Measurements from ENCODE around the gene ARHGEF1.

The ARHGEF1 gene

DNA sequence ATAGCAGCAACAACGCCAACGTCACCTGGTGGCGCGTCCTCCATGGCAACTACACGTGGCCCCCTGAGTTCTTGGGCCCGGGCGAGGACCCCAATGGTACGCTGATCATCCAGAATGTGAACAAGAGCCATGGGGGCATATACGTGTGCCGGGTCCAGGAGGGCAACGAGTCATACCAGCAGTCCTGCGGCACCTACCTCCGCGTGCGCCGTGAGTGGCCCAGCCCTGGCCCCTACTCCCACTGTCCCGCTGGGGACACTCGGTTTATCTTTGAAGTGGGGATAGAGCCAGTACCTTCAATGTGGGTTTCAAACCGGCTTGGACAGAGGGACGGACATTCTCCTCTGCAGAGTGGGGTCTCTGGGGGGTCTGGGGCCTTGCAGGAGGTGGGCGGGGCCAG, 3.9 kb upstream of the ARHGEF1 start:
- Histone ChIP-seq H3K9me3 (ENCODE audit: insufficient read depth, low read length) (no peaks in the 10 kb centered on the region), H3K4me3 (ENCODE audit: insufficient read length, low read depth) (no peak overlapping the region), H3K4me1 (ENCODE audit: insufficient read depth, insufficient read length) (peaks cover 8% of the 10 kb centered on the region), H3K27me3 (ENCODE audit: insufficient read depth, insufficient read length) (peaks cover 26% of the 10 kb centered on the region), H3K36me3 (ENCODE audit: insufficient read depth, insufficient read length, low read length) (no peaks in the 10 kb centered on the region), H3K9ac (ENCODE audit: insufficient read length, low read depth) (no peak overlapping the region)
- no peak for DNase-seq (ENCODE audit: low read depth, low spot score)
- TF ChIP-seq YY1 (IDR thresholded peaks at IDR 0.05; ENCODE audit: insufficient read depth, insufficient read length) (no peak), ZNF274 (IDR thresholded peaks at IDR 0.05; ENCODE audit: low read depth, low read length) (no peak), SUZ12 (IDR thresholded peaks at IDR 0.05; ENCODE audit: extremely low read depth, insufficient read depth, insufficient read length) (no peak)

DNA sequence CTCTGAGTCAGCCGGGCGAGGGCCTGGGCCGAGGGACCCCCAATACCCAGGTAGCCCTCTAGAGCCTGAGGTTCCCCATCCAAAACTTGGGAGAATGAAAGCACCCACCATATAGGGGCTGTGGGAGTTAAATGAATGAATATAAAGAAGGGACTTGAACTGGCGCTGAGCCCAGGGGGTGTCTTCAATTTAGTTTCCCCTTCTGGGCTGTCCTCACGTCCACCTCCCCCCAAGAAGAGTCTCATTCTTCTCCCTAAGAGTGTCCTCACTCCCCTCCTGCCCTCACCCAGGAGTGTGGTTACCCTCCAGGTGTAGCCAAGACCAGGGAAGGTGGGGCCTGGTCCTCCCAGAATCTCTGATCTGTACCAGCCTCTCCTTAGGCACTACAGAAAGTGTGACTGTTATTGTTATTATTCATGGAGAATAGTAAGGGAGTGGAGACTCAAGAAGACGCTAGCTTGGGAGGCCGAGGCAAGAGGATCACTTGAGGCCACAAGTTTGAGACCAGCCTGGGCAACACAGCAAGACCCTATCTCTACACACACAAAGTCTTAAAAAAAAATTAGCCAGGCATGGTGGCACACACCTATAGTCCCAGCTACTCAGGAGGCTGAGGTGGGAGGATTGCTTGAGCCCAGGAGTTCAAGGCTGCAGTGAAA, 3.2 kb upstream of the ARHGEF1 start:
- no peak for DNase-seq (ENCODE audit: low read depth, low spot score)
- Histone ChIP-seq H3K27me3 (ENCODE audit: insufficient read depth, insufficient read length) (peaks cover 26% of the 10 kb centered on the region), H3K9ac (ENCODE audit: insufficient read length, low read depth) (no peak overlapping the region), H3K4me1 (ENCODE audit: insufficient read depth, insufficient read length) (peaks cover 8% of the 10 kb centered on the region), H3K36me3 (ENCODE audit: insufficient read depth, insufficient read length, low read length) (no peaks in the 10 kb centered on the region), H3K4me3 (ENCODE audit: insufficient read length, low read depth) (no peak overlapping the region), H3K9me3 (ENCODE audit: insufficient read depth, low read length) (no peaks in the 10 kb centered on the region)
- TF ChIP-seq YY1 (IDR thresholded peaks at IDR 0.05; ENCODE audit: insufficient read depth, insufficient read length) (no peak), SUZ12 (IDR thresholded peaks at IDR 0.05; ENCODE audit: extremely low read depth, insufficient read depth, insufficient read length) (no peak), ZNF274 (IDR thresholded peaks at IDR 0.05; ENCODE audit: low read depth, low read length) (no peak)

- Histone ChIP-seq H3K36me3 (ENCODE audit: insufficient read depth, insufficient read length, low read length) (no peaks in the 10 kb centered on the region), H3K9me3 (ENCODE audit: insufficient read depth, low read length) (no peaks in the 10 kb centered on the region), H3K4me1 (ENCODE audit: insufficient read depth, insufficient read length) (peaks cover 8% of the 10 kb centered on the region), H3K4me3 (ENCODE audit: insufficient read length, low read depth) (no peak overlapping the region), H3K9ac (ENCODE audit: insufficient read length, low read depth) (no peak overlapping the region), H3K27me3 (ENCODE audit: insufficient read depth, insufficient read length) (peaks cover 26% of the 10 kb centered on the region)
- TF ChIP-seq ZNF274 (IDR thresholded peaks at IDR 0.05; ENCODE audit: low read depth, low read length), result no peak
- TF ChIP-seq SUZ12 (IDR thresholded peaks at IDR 0.05; ENCODE audit: extremely low read depth, insufficient read depth, insufficient read length), result no peak
- no peak for TF ChIP-seq YY1 (IDR thresholded peaks at IDR 0.05; ENCODE audit: insufficient read depth, insufficient read length)
- no peak for DNase-seq (ENCODE audit: low read depth, low spot score)
These were observed 2.7 kb upstream of the ARHGEF1 start for GRCh38 chr19:41880329-41880708.

DNA sequence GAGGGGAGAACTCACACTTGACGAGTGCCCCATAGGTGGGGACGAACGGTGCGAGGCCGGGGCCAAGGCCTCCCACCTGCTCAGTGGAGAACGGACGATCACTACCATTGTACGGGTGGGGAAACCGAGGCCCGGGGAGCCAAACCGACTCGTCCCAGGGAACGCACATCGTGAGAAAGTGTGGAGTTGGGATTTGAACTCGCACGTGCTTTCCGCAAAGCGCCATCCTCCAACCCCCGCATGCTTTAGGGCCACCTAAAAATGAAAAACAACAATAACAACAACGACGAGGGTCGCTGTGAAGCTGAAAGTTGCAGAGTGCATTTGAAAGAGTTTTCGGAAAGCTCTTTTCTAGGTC, 458 bp downstream of the ARHGEF1 start:
- peak overlapping the region; percentile 65 for H3K4me3 ChIP-seq (ENCODE audit: insufficient read length, low read depth)
- peak overlapping the region; percentile 74 for H3K9ac ChIP-seq (ENCODE audit: insufficient read length, low read depth)
- no peaks in the 10 kb centered on the region for H3K9me3 ChIP-seq (ENCODE audit: insufficient read depth, low read length)
- no peak for TF ChIP-seq ZNF274 (IDR thresholded peaks at IDR 0.05; ENCODE audit: low read depth, low read length)
- no peak for TF ChIP-seq YY1 (IDR thresholded peaks at IDR 0.05; ENCODE audit: insufficient read depth, insufficient read length)
- TF ChIP-seq SUZ12 (IDR thresholded peaks at IDR 0.05; ENCODE audit: extremely low read depth, insufficient read depth, insufficient read length), result no peak
- DNase-seq (ENCODE audit: low read depth, low spot score), result no peak
- H3K27me3 ChIP-seq (ENCODE audit: insufficient read depth, insufficient read length), result peaks cover 26% of the 10 kb centered on the region
- H3K4me1 ChIP-seq (ENCODE audit: insufficient read depth, insufficient read length), result peaks cover 2% of the 10 kb centered on the region
- no peaks in the 10 kb centered on the region for H3K36me3 ChIP-seq (ENCODE audit: insufficient read depth, insufficient read length, low read length)

DNA sequence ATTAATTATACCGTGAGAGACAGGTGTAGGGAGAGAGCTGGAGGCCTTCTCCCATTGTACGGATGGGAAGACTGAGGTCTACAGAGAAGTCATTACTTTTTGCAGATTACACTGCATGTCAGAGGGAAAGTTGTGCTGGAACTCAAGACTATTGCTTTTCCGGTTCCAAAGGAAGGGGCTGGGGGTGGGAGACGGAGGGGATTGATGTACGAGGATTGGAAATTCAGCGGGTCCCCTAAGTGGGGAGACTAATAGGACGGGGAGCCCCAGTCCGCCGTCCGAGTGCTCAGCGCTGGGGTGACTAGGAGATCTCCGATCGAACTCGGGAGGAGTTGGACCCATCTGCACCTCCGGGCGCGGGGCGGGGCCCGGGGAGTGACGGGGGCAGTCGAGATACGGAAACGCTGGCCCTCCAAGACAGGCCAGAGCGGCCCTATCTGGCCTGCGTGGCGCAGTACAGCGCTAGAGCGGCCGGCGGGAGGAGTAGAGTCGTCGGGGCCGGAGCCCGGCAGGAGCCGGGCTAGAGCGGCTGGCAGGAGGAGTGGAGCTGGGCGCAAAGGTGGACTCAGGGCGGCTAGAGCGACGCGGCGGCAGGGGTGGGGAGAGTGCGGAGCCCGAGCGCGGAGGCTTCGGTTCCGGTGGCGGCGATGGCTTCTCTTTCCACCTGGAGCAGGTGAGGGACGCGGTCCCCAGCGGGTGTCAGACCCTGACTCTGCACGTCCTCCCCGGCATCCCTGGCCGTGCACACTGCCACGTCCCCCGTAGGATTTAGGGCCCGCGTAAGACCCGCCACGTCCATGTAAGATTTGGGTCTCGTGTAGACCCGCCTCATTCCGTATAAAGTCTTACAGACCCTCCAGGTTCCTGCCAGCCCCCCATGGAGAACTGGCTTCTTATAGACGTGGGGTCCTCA, 1.1 kb downstream of the ARHGEF1 start:
- H3K9ac ChIP-seq (ENCODE audit: insufficient read length, low read depth), result peak overlapping the region; percentile 91
- TF ChIP-seq SUZ12 (IDR thresholded peaks at IDR 0.05; ENCODE audit: extremely low read depth, insufficient read depth, insufficient read length) (no peak), ZNF274 (IDR thresholded peaks at IDR 0.05; ENCODE audit: low read depth, low read length) (no peak), YY1 (IDR thresholded peaks at IDR 0.05; ENCODE audit: insufficient read depth, insufficient read length) (no peak)
- H3K36me3 ChIP-seq (ENCODE audit: insufficient read depth, insufficient read length, low read length), result peaks cover 3% of the 10 kb centered on the region
- peaks cover 26% of the 10 kb centered on the region for H3K27me3 ChIP-seq (ENCODE audit: insufficient read depth, insufficient read length)
- peak overlapping the region; percentile 94 for H3K4me3 ChIP-seq (ENCODE audit: insufficient read length, low read depth)
- H3K9me3 ChIP-seq (ENCODE audit: insufficient read depth, low read length), result no peaks in the 10 kb centered on the region
- H3K4me1 ChIP-seq (ENCODE audit: insufficient read depth, insufficient read length), result peaks cover 2% of the 10 kb centered on the region
- peak; percentile 79 for DNase-seq (ENCODE audit: low read depth, low spot score)

DNA sequence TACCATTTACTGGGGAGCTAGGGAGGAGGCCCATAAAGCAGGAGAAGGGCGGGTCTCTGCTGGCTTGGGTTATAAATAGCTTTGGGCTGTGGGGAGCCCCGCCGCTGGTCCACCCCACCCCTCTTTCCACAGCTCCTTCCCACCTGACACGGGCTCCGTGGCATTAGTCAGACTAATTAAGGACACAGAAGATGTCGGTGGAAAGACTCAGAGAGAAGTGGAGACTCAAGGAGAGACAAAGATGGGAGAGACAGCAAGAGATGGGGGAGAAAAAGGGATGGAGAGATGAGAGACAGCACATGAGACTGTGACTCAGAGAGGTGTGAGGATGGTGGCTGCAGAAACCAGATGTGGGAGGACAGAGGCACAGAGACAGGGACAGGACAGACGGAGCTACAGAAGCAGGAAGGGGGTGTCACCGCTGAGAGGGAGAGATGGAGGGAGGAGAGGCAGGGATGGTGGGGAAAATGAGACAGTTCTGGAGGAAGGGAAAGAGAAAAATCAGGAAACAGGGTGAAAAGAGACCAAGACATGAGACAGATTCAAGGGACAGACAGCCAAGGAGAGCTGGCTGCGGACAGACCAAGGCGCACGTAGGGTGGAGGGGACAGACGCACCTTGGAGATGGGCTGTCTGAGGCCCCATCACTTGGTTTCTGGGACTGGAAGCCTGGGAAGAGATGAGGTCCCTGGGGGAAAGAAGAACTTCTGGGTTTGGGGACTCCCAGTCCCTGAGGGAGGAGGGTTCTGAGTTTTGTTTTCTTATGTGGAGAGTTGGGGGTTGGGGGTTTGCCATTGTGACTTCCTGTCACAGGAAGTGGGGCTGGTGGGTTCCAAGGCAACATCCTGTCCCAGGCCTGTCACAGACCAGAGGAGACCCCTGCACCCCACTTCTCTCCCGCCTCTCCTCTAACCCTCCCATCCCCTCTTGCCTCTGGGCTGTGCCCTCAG, 4.1 kb downstream of the ARHGEF1 start:
- Histone ChIP-seq H3K36me3 (ENCODE audit: insufficient read depth, insufficient read length, low read length) (peaks cover 19% of the 10 kb centered on the region), H3K4me3 (ENCODE audit: insufficient read length, low read depth) (no peak overlapping the region), H3K9ac (ENCODE audit: insufficient read length, low read depth) (peak overlapping the region; percentile 51), H3K27me3 (ENCODE audit: insufficient read depth, insufficient read length) (peaks cover 18% of the 10 kb centered on the region), H3K9me3 (ENCODE audit: insufficient read depth, low read length) (no peaks in the 10 kb centered on the region), H3K4me1 (ENCODE audit: insufficient read depth, insufficient read length) (peaks cover 2% of the 10 kb centered on the region)
- TF ChIP-seq ZNF274 (IDR thresholded peaks at IDR 0.05; ENCODE audit: low read depth, low read length) (no peak), SUZ12 (IDR thresholded peaks at IDR 0.05; ENCODE audit: extremely low read depth, insufficient read depth, insufficient read length) (no peak), YY1 (IDR thresholded peaks at IDR 0.05; ENCODE audit: insufficient read depth, insufficient read length) (no peak)
- DNase-seq (ENCODE audit: low read depth, low spot score), result no peak
